ENCODE measurements around the gene DLGAP4. TPM values are rescaled to one million over a fixed set of nuclear protein-coding genes. Genes with fewer than 3 reads are reported as not detected.

Gene DLGAP4
- total RNA-seq, 3 donors from 2014 or later = 22.0 to 26.9 (median 24.0) TPM

- Histone ChIP-seq H3K4me3 (no peak overlapping the region), H3K27me3 (peaks cover 0 to 11% of the 10 kb centered on the region in 2 donors), H3K36me3 (no peaks in the 10 kb centered on the region), H3K27ac (no peak overlapping the region), H3K4me1 (no peaks in the 10 kb centered on the region), H3K9me3 (no peaks in the 10 kb centered on the region)
- intact Hi-C loops (cut with DNase I; ENCODE audit: low total_unique reads) = no loop called here
- TF ChIP-seq CTCF (IDR thresholded peaks at IDR 0.05) (no peak), POLR2AphosphoS5 (IDR thresholded peaks at IDR 0.05) (no peak), POLR2A (IDR thresholded peaks at IDR 0.05) (no peak)
- DNase-seq (ENCODE audit: low spot score in 2 of 2) = no peak
These were observed 33.5 kb upstream of the DLGAP4 start for GRCh38 chr20:36272547-36273220.

- Histone ChIP-seq H3K36me3 (no peaks in the 10 kb centered on the region), H3K4me3 (no peak overlapping the region), H3K4me1 (no peaks in the 10 kb centered on the region), H3K27ac (no peak overlapping the region), H3K9me3 (no peaks in the 10 kb centered on the region), H3K27me3 (peaks cover 0 to 11% of the 10 kb centered on the region in 2 donors)
- no peak for DNase-seq (ENCODE audit: low spot score in 2 of 2)
- intact Hi-C loops (cut with DNase I; ENCODE audit: low total_unique reads) = no loop called here
- TF ChIP-seq POLR2AphosphoS5 (IDR thresholded peaks at IDR 0.05) (no peak), CTCF (IDR thresholded peaks at IDR 0.05) (no peak), POLR2A (IDR thresholded peaks at IDR 0.05) (no peak)
These were observed 32.5 kb upstream of the DLGAP4 start for GRCh38 chr20:36273414-36274180.

- no peak overlapping the region for H3K27ac ChIP-seq
- intact Hi-C loops (cut with DNase I; ENCODE audit: low total_unique reads) = no loop called here
- no peaks in the 10 kb centered on the region for H3K4me1 ChIP-seq
- TF ChIP-seq CTCF (IDR thresholded peaks at IDR 0.05) (no peak), POLR2AphosphoS5 (IDR thresholded peaks at IDR 0.05) (no peak), POLR2A (IDR thresholded peaks at IDR 0.05) (no peak)
- H3K27me3 ChIP-seq = peaks cover 0 to 11% of the 10 kb centered on the region in 2 donors
- no peaks in the 10 kb centered on the region for H3K9me3 ChIP-seq
- H3K36me3 ChIP-seq = no peaks in the 10 kb centered on the region
- H3K4me3 ChIP-seq = no peak overlapping the region
- DNase-seq (ENCODE audit: low spot score in 2 of 2) = no peak
These were observed 31.8 kb upstream of the DLGAP4 start for GRCh38 chr20:36274181-36274841.

- Histone ChIP-seq H3K9me3 (no peaks in the 10 kb centered on the region), H3K27me3 (peaks cover 0 to 11% of the 10 kb centered on the region in 2 donors), H3K27ac (no peak overlapping the region), H3K4me3 (no peak overlapping the region), H3K4me1 (no peaks in the 10 kb centered on the region), H3K36me3 (no peaks in the 10 kb centered on the region)
- TF ChIP-seq POLR2AphosphoS5 (IDR thresholded peaks at IDR 0.05) (no peak), CTCF (IDR thresholded peaks at IDR 0.05) (no peak), POLR2A (IDR thresholded peaks at IDR 0.05) (no peak)
- intact Hi-C loops (cut with DNase I; ENCODE audit: low total_unique reads) = no loop called here
- DNase-seq (ENCODE audit: low spot score in 2 of 2) = no peak
These were observed 31.1 kb upstream of the DLGAP4 start for GRCh38 chr20:36275011-36275410.

Data from breast epithelium (tissue), 4 donors.